Trophoblast cell (in vitro differentiated cells and primary cell): ENCODE measurements around the gene MAGEB10.

Experiments
- DNase-seq, 2 donors: peaks; one replicate each; pipeline ENCODE4 v3.0.0-alpha.2; 2016
- H2AFZ ChIP-seq: 2 replicates; pipeline ENCODE4 v1.6.1; 2013; ENCODE audit warnings: low read length, moderate library complexity, mild to moderate bottlenecking; ENCODE audit not compliant: insufficient read depth, poor library complexity
- H2AK5ac ChIP-seq: 2 replicates; pipeline ENCODE4 v1.6.1; 2013; ENCODE audit warnings: mild to moderate bottlenecking, low read length
- H2BK120ac ChIP-seq: 2 replicates; pipeline ENCODE4 v1.6.1; 2013; ENCODE audit warnings: low read length, mild to moderate bottlenecking, moderate library complexity; ENCODE audit not compliant: insufficient read depth, poor library complexity
- H2BK12ac ChIP-seq: 2 replicates; pipeline ENCODE4 v1.6.1; 2013; ENCODE audit warnings: mild to moderate bottlenecking, low read length, moderate library complexity
- H2BK5ac ChIP-seq: 2 replicates; pipeline ENCODE4 v1.6.1; 2013; ENCODE audit warnings: low read length, low read depth, moderate library complexity, mild to moderate bottlenecking; ENCODE audit not compliant: poor library complexity
- H3K14ac ChIP-seq: 2 replicates; pipeline ENCODE4 v1.6.1; 2013; ENCODE audit warnings: mild to moderate bottlenecking, low read length
- H3K18ac ChIP-seq: 2 replicates; pipeline ENCODE4 v1.6.1; 2013; ENCODE audit warnings: mild to moderate bottlenecking, low read length
- H3K23ac ChIP-seq: 2 replicates; pipeline ENCODE4 v1.6.1; 2013; ENCODE audit warnings: low read length
- H3K27ac ChIP-seq: 2 replicates; pipeline ENCODE4 v1.5.1; 2013; ENCODE audit warnings: low read depth, mild to moderate bottlenecking, inconsistent platforms, low read length, moderate library complexity
- H3K27me3 ChIP-seq: 2 replicates; pipeline ENCODE4 v1.6.1; 2013; ENCODE audit warnings: inconsistent platforms, mild to moderate bottlenecking, low read length, moderate library complexity; ENCODE audit not compliant: insufficient read depth
- H3K36me3 ChIP-seq, 2 experiments: 1 replicate in 1 of 2; 2 replicates in 1 of 2; pipeline ENCODE4 v1.6.1; 2013; ENCODE audit warnings: low read length in 2 of 2, mild to moderate bottlenecking in 2 of 2, moderate library complexity in 1 of 2; ENCODE audit not compliant: insufficient read depth in 2 of 2, control insufficient read depth in 1 of 2
- H3K4ac ChIP-seq: 2 replicates; pipeline ENCODE4 v1.6.1; 2013; ENCODE audit warnings: low read depth, mild to moderate bottlenecking, low read length, moderate library complexity
- H3K4me1 ChIP-seq, 2 experiments: 1 replicate in 1 of 2; 2 replicates in 1 of 2; pipeline ENCODE4 v1.6.1; 2013; ENCODE audit warnings: low read length in 2 of 2, mild to moderate bottlenecking in 2 of 2, moderate library complexity in 1 of 2; ENCODE audit not compliant: insufficient read depth in 2 of 2, control insufficient read depth in 1 of 2
- H3K4me2 ChIP-seq: 2 replicates; pipeline ENCODE4 v1.6.1; 2013; ENCODE audit warnings: inconsistent platforms, mild to moderate bottlenecking, low read length, moderate library complexity
- H3K4me3 ChIP-seq: 2 replicates; pipeline ENCODE4 v1.5.1; 2013; ENCODE audit warnings: mild to moderate bottlenecking, low read depth, low read length, inconsistent platforms
- H3K79me1 ChIP-seq: one replicate; pipeline ENCODE4 v1.6.1; 2013; ENCODE audit warnings: low read length
- H3K79me2 ChIP-seq: 2 replicates; pipeline ENCODE4 v1.6.1; 2013; ENCODE audit warnings: low read length, mild to moderate bottlenecking; ENCODE audit not compliant: control insufficient read depth, insufficient read depth, poor library complexity
- H3K9ac ChIP-seq: 2 replicates; pipeline ENCODE4 v1.6.1; 2013; ENCODE audit warnings: mild to moderate bottlenecking, low read length
- H3K9me3 ChIP-seq: 2 replicates; pipeline ENCODE4 v1.6.1; 2013; ENCODE audit warnings: low read depth, mild to moderate bottlenecking, control low read depth, inconsistent platforms, low read length; ENCODE audit not compliant: insufficient read depth
- H4K12ac ChIP-seq: 2 replicates; pipeline ENCODE4 v1.6.1; 2013; ENCODE audit warnings: low read depth, mild to moderate bottlenecking, low read length, moderate library complexity
- H4K8ac ChIP-seq: 2 replicates; pipeline ENCODE4 v1.6.1; 2013; ENCODE audit warnings: low read depth, mild to moderate bottlenecking, low read length, moderate library complexity
- H4K91ac ChIP-seq: one replicate; pipeline ENCODE4 v1.6.1; 2013; ENCODE audit warnings: low read depth, mild to moderate bottlenecking, low read length, moderate library complexity
- WGBS: extraction: QIAGEN DNeasy Blood & Tissue Kit; methylation state at CpG from one replicate; pipeline ENCODE4 v1.1.7; 2013; ENCODE audit warnings: missing lambda C conversion rate; ENCODE audit not compliant: insufficient read length, insufficient coverage; ENCODE audit errors: extremely low coverage; 5-methylcytosine and 5-hydroxymethylcytosine counted together

The MAGEB10 gene

DNA sequence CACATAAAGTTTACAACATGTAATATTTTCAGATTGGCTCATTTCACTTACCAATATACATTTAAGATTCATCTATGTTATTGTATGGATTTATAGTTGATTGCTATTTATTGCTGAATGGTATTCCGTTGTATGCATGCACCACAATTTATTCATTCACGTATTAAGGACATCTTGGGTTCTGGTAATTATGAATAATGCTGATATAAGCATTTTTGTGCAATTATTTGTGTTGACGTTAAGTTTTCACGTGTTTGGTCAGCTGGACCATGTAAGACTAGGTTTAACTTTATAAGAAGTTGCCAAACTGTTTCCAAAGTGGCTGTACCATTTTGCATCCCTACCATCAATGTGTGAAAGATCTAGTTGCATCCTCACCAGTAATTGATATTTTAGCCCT lies 35.1 kb downstream of the MAGEB10 start:
- WGBS = no CpG with 5 or more reads among the region's 4 CpGs

GRCh38 chrX:27860337-27860736 lies 52.5 kb downstream of the MAGEB10 start:
- no peak for DNase-seq
- Histone ChIP-seq H3K79me1 (no peaks in the 10 kb centered on the region), H2BK12ac (no peak overlapping the region), H3K4ac (no peak overlapping the region), H4K12ac (no peak overlapping the region), H3K4me2 (no peak overlapping the region), H3K4me1 (no peaks in the 10 kb centered on the region), H2BK120ac (no peak overlapping the region), H3K9ac (no peak overlapping the region), H2AK5ac (no peak overlapping the region), H3K79me2 (no peaks in the 10 kb centered on the region), H3K36me3 (no peaks in the 10 kb centered on the region), H3K23ac (no peak overlapping the region), H4K8ac (no peak overlapping the region), H4K91ac (no peak overlapping the region), H3K27ac (no peak overlapping the region), H3K27me3 (no peaks in the 10 kb centered on the region), H2AFZ (no peak overlapping the region), H3K14ac (no peak overlapping the region), H3K9me3 (no peaks in the 10 kb centered on the region), H3K4me3 (no peak overlapping the region), H3K18ac (no peak overlapping the region), H2BK5ac (no peak overlapping the region)

More for the DNA sequence above, 35.1 kb downstream of the MAGEB10 start:
- H3K18ac ChIP-seq = no peak overlapping the region
- H3K36me3 ChIP-seq = no peaks in the 10 kb centered on the region
- no peak overlapping the region for H4K8ac ChIP-seq
- no peak overlapping the region for H3K14ac ChIP-seq
- H3K79me2 ChIP-seq = no peaks in the 10 kb centered on the region
- no peaks in the 10 kb centered on the region for H3K79me1 ChIP-seq
- no peak overlapping the region for H2BK120ac ChIP-seq
- H3K23ac ChIP-seq = no peak overlapping the region
- no peaks in the 10 kb centered on the region for H3K27me3 ChIP-seq
- H4K91ac ChIP-seq = no peak overlapping the region
- no peak overlapping the region for H3K4me2 ChIP-seq
- H4K12ac ChIP-seq = no peak overlapping the region
- H3K4me3 ChIP-seq = no peak overlapping the region
- no peak overlapping the region for H2BK5ac ChIP-seq
- no peak overlapping the region for H3K9ac ChIP-seq
- no peaks in the 10 kb centered on the region for H3K9me3 ChIP-seq
- DNase-seq = no peak
- H3K27ac ChIP-seq = no peak overlapping the region
- no peaks in the 10 kb centered on the region for H3K4me1 ChIP-seq
- H2AFZ ChIP-seq = no peak overlapping the region
- no peak overlapping the region for H2BK12ac ChIP-seq
- H3K4ac ChIP-seq = no peak overlapping the region
- no peak overlapping the region for H2AK5ac ChIP-seq

- H3K23ac ChIP-seq = no peak overlapping the region
- H2BK5ac ChIP-seq = no peak overlapping the region
- H2AK5ac ChIP-seq = no peak overlapping the region
- H3K79me2 ChIP-seq = no peaks in the 10 kb centered on the region
- no peak overlapping the region for H2BK120ac ChIP-seq
- H3K14ac ChIP-seq = no peak overlapping the region
- no peaks in the 10 kb centered on the region for H3K4me1 ChIP-seq
- no peaks in the 10 kb centered on the region for H3K9me3 ChIP-seq
- no peaks in the 10 kb centered on the region for H3K79me1 ChIP-seq
- no peak overlapping the region for H2AFZ ChIP-seq
- H3K4ac ChIP-seq = no peak overlapping the region
- H4K12ac ChIP-seq = no peak overlapping the region
- H4K8ac ChIP-seq = no peak overlapping the region
- H2BK12ac ChIP-seq = no peak overlapping the region
- H3K18ac ChIP-seq = no peak overlapping the region
- DNase-seq = no peak
- no peak overlapping the region for H3K9ac ChIP-seq
- H3K4me2 ChIP-seq = no peak overlapping the region
- no peak overlapping the region for H3K4me3 ChIP-seq
- H3K27me3 ChIP-seq = no peaks in the 10 kb centered on the region
- no peak overlapping the region for H4K91ac ChIP-seq
- no peaks in the 10 kb centered on the region for H3K36me3 ChIP-seq
- no peak overlapping the region for H3K27ac ChIP-seq
- no CpG with 5 or more reads among the region's 35 CpGs for WGBS
These were observed 56.0 kb downstream of the MAGEB10 start for GRCh38 chrX:27863809-27864208.
